HepG2 (cell line): ENCODE results near the gene ELL. TPM values are rescaled to one million over a fixed set of nuclear protein-coding genes. Genes with fewer than 3 reads are reported as not detected.

Experiments used
- CREBL2 ChIP-seq: sonication (generic); formaldehyde crosslinking; IDR thresholded peaks from 2 replicates; pipeline ENCODE4 v1.8.1; 2023; ENCODE audit warnings: missing genetic modification reagents, mild to moderate bottlenecking, borderline replicate concordance
- HMG20A ChIP-seq: IDR thresholded peaks from 2 replicates; pipeline ENCODE4 v1.6.1; 2016; ENCODE audit warnings: borderline replicate concordance
- KLF9 ChIP-seq: IDR thresholded peaks from 2 replicates; pipeline ENCODE4 v1.6.1; 2016; ENCODE audit warnings: low read depth
- MTF1 ChIP-seq: sonication (generic); formaldehyde crosslinking; IDR thresholded peaks from 2 replicates; pipeline ENCODE4 v1.5.0; 2020; ENCODE audit warnings: missing genetic modification reagents
- PAXIP1 ChIP-seq: sonication (generic); formaldehyde crosslinking; conservative IDR thresholded peaks from 2 replicates; pipeline ENCODE4 v1.4.0; 2020; ENCODE audit warnings: mild to moderate bottlenecking, missing genetic modification reagents, moderate library complexity
- PPARG ChIP-seq: conservative IDR thresholded peaks from 2 replicates; pipeline ENCODE4 v1.6.1; 2016; ENCODE audit warnings: missing biosample characterization, missing genetic modification reagents
- RBM22 ChIP-seq: fragments of 200-400 bp; formaldehyde crosslinking; optimal IDR thresholded peaks from 2 replicates; pipeline ENCODE3; 2017; ENCODE audit warnings: mild to moderate bottlenecking, low read length, moderate library complexity
- RELA ChIP-seq: sonication (generic); formaldehyde crosslinking; IDR thresholded peaks from 2 replicates; pipeline ENCODE4 v1.4.0; 2020; ENCODE audit warnings: missing genetic modification reagents
- ZHX1 ChIP-seq: sonication (generic); formaldehyde crosslinking; IDR thresholded peaks from 2 replicates; pipeline ENCODE4 v1.8.1; 2022; ENCODE audit warnings: low read depth, mild to moderate bottlenecking, missing genetic modification reagents
- ZNF570 ChIP-seq: sonication (generic); formaldehyde crosslinking; IDR thresholded peaks from 2 replicates; pipeline ENCODE4 v1.4.0; 2020; ENCODE audit warnings: mild to moderate bottlenecking, missing genetic modification reagents, borderline replicate concordance
- ZNF646 ChIP-seq: sonication (generic); formaldehyde crosslinking; IDR thresholded peaks from 2 replicates; pipeline ENCODE4 v1.9.0; 2021; ENCODE audit warnings: mild to moderate bottlenecking, missing genetic modification reagents
- polyA plus RNA-seq, 8 experiments: library from polyadenylated mRNA; depleted of rRNA in 3 of 8; stranded (reverse) in 7 of 8; unstranded in 1 of 8; fragments of >200 nt; fragmentation: Illumina TruSeq in 4 of 8; extraction: Trizol in 4 of 8; gene quantifications; 2 replicates each; pipeline versions ENCODE4 v1.2.1 to v1.2.3, GENCODE V29; 2011 to 2016; ENCODE audit warnings: low read depth in 4 of 8, missing spikeins in 1 of 8, mixed read lengths in 1 of 8; ENCODE audit not compliant: insufficient read depth in 1 of 8
- total RNA-seq, 5 experiments: library from RNA; depleted of rRNA; stranded (reverse); fragments of >200 nt; fragmentation: Illumina TruSeq; extraction: Trizol; gene quantifications; 2 replicates each; pipeline ENCODE4 v1.2.3, GENCODE V29; 2016; ENCODE audit warnings: low read depth in 1 of 5

Gene ELL
- total and polyA plus RNA-seq, 2 of the 13 experiments (the other 11 are each of a cell fraction or from before 2014, with no cell fraction given), result 3.7 to 5.4 TPM

- TF ChIP-seq ZHX1 (CRISPR knock-in tag), result no peak
- no peak for TF ChIP-seq MTF1 (CRISPR knock-in tag)
- no peak for TF ChIP-seq ZNF570 (CRISPR knock-in tag)
- no peak for TF ChIP-seq RBM22
- no peak for TF ChIP-seq KLF9 (CRISPR knock-in tag)
- no peak for TF ChIP-seq PAXIP1 (CRISPR knock-in tag)
- no peak for TF ChIP-seq ZNF646
- no peak for TF ChIP-seq CREBL2 (CRISPR knock-in tag)
- TF ChIP-seq RELA, result no peak
- no peak for TF ChIP-seq HMG20A (CRISPR knock-in tag)
- TF ChIP-seq PPARG (CRISPR knock-in tag), result no peak
Observed at GRCh38 chr19:18427743-18428113, 94.1 kb downstream of the ELL start (continued).
